K562 (cell line): ENCODE measurements around the gene MCEMP1. TPM values are rescaled to one million over a fixed set of nuclear protein-coding genes. Genes with fewer than 3 reads are reported as not detected.

ENCODE experiments used
- COPS2 ChIP-seq: fragments of 450-650 bp; conservative IDR thresholded peaks from 2 replicates; pipeline ENCODE4 v1.6.1; 2016; ENCODE audit warnings: mild to moderate bottlenecking, moderate library complexity
- E4F1 ChIP-seq: fragments of 250-450 bp; sonication (Bioruptor Pico); IDR thresholded peaks from 2 replicates; pipeline ENCODE4 v1.5.0; 2021; ENCODE audit warnings: mild to moderate bottlenecking, borderline replicate concordance
- FOXP1 ChIP-seq: sonication (generic); formaldehyde crosslinking; IDR thresholded peaks from 2 replicates; pipeline ENCODE4 v1.8.0; 2022; ENCODE audit warnings: mild to moderate bottlenecking, missing genetic modification reagents
- GABPB1 ChIP-seq: sonication (generic); formaldehyde crosslinking; IDR thresholded peaks from 2 replicates; pipeline ENCODE4 v1.8.0; 2022; ENCODE audit warnings: mild to moderate bottlenecking, missing genetic modification reagents
- GTF2F1 ChIP-seq: IDR thresholded peaks from 2 replicates; pipeline ENCODE4 v1.6.1; 2011; ENCODE audit warnings: low read depth, low read length, improper control_type of control experiment
- MEIS2 ChIP-seq: fragments of 450-650 bp; IDR thresholded peaks from 2 replicates; pipeline ENCODE4 v1.6.1; 2014; ENCODE audit warnings: mild to moderate bottlenecking; ENCODE audit not compliant: partially characterized antibody
- MYBL2 ChIP-seq, 2 experiments: fragments of 450-650 bp in 1 of 2; sonication (generic) in 1 of 2; formaldehyde crosslinking in 1 of 2; IDR thresholded peaks; 2 replicates each; pipeline versions ENCODE4 v1.6.1 to v1.8.1; 2017 to 2022; ENCODE audit warnings: borderline replicate concordance in 1 of 2, inconsistent platforms in 1 of 2, low read depth in 1 of 2, mild to moderate bottlenecking in 1 of 2, missing genetic modification reagents in 1 of 2, moderate library complexity in 1 of 2
- PATZ1 ChIP-seq: fragments of 250-450 bp; sonication (Bioruptor Pico); IDR thresholded peaks from 2 replicates; pipeline ENCODE4 v1.5.0; 2020; ENCODE audit warnings: mild to moderate bottlenecking, borderline replicate concordance
- PCBP1 ChIP-seq: fragments of 200-400 bp; formaldehyde crosslinking; IDR thresholded peaks from 2 replicates; pipeline ENCODE4 v1.6.1; 2018; ENCODE audit warnings: mild to moderate bottlenecking, low read depth, low read length; ENCODE audit not compliant: poor library complexity, severe bottlenecking
- POLR2A ChIP-seq: fragments of 450-650 bp; conservative IDR thresholded peaks from 2 replicates; pipeline ENCODE4 v1.6.1; 2016
- POLR2B ChIP-seq: fragments of 450-650 bp; IDR thresholded peaks from 2 replicates; pipeline ENCODE4 v1.6.1; 2018; ENCODE audit warnings: low read depth; ENCODE audit not compliant: partially characterized antibody
- RBM14 ChIP-seq: fragments of 200-400 bp; formaldehyde crosslinking; IDR thresholded peaks from 2 replicates; pipeline ENCODE4 v1.6.1; 2018; ENCODE audit warnings: low read depth, mild to moderate bottlenecking, low read length, moderate library complexity, borderline replicate concordance; ENCODE audit not compliant: insufficient read depth
- WHSC1 ChIP-seq: IDR thresholded peaks from one replicate; pipeline ENCODE4 v1.6.1; 2012; ENCODE audit warnings: low read length, control low read depth, inconsistent platforms
- YY1 ChIP-seq, 3 experiments: IDR thresholded peaks; 2 replicates each; pipeline ENCODE4 v1.6.1; 2011; ENCODE audit warnings: low read length in 2 of 3, mild to moderate bottlenecking in 2 of 3, moderate library complexity in 2 of 3, borderline replicate concordance in 1 of 3, control low read depth in 1 of 3, low read depth in 1 of 3; ENCODE audit not compliant: insufficient read depth in 3 of 3, insufficient replicate concordance in 2 of 3, control insufficient read depth in 1 of 3, insufficient read length in 1 of 3; ENCODE audit errors: extremely low read depth in 1 of 3
- ZBTB34 ChIP-seq: fragments of 250-450 bp; sonication (Bioruptor Pico); IDR thresholded peaks from 2 replicates; pipeline ENCODE4 v1.8.0; 2021; ENCODE audit warnings: mild to moderate bottlenecking, moderate library complexity
- ZBTB7A ChIP-seq: IDR thresholded peaks from 2 replicates; pipeline ENCODE4 v1.6.1; 2011; ENCODE audit warnings: low read depth, mild to moderate bottlenecking, low read length, moderate library complexity, borderline replicate concordance; ENCODE audit not compliant: control insufficient read depth
- ZNF134 ChIP-seq: fragments of 250-450 bp; sonication (Bioruptor Pico); conservative IDR thresholded peaks from 2 replicates; pipeline ENCODE4 v1.4.0; 2020
- ZNF511 ChIP-seq: sonication (generic); formaldehyde crosslinking; IDR thresholded peaks from 2 replicates; pipeline ENCODE4 v1.8.0; 2022; ENCODE audit warnings: mild to moderate bottlenecking, missing genetic modification reagents
- ZNF766 ChIP-seq: fragments of 200-800 bp; sonication (Bioruptor generic); conservative IDR thresholded peaks from 2 replicates; pipeline ENCODE4 v1.6.1; 2016; ENCODE audit warnings: missing genetic modification characterization, missing compliant biosample characterization
- polyA plus RNA-seq, 8 experiments: library from polyadenylated mRNA; depleted of rRNA in 4 of 8; stranded (reverse) in 5 of 8; unstranded in 3 of 8; fragments of >200 nt; fragmentation: Nextera tagmentation in 2 of 8; fragmentation: Illumina TruSeq in 1 of 8; extraction: Ambion mirVana in 2 of 8; extraction: Trizol in 1 of 8; gene quantifications; 2 replicates each; pipeline versions ENCODE4 v1.2.1 to v1.2.3, GENCODE V29; 2011 to 2014; ENCODE audit warnings: inconsistent platforms in 1 of 8, missing spikeins in 1 of 8
- total RNA-seq, 7 experiments: library from RNA; depleted of rRNA in 6 of 7; stranded (reverse); fragments of >200 nt in 6 of 7; fragmentation: Illumina TruSeq in 2 of 7; extraction: Trizol in 2 of 7; gene quantifications; 2 replicates each; pipeline versions ENCODE4 v1.2.1 to v1.2.3, GENCODE V29; 2011 to 2021; ENCODE audit warnings: low replicate concordance in 1 of 7

MCEMP1 gene
- total and polyA plus RNA-seq, 9 of the 15 experiments (the other 6 are each of a cell fraction or from before 2014, with no cell fraction given), result 0.11 to 1.8 (median 0.51) TPM

- TF ChIP-seq PATZ1 (CRISPR knock-in tag), result no peak
- peak; percentile 97 for TF ChIP-seq E4F1 (CRISPR knock-in tag)
- TF ChIP-seq GABPB1, result 0 out of 2 replicates have a peak, but pooled peaks have one; percentile 1
- peak; percentile 47 to 83 (median 73) for TF ChIP-seq YY1 (IDR thresholded peaks at IDR 0.05; ENCODE audit: borderline replicate concordance in 1 of 3, control insufficient read depth in 1 of 3, extremely low read depth in 1 of 3, insufficient read depth in 3 of 3, insufficient read length in 1 of 3, insufficient replicate concordance in 2 of 3, low read depth in 1 of 3, low read length in 2 of 3)
- TF ChIP-seq PCBP1, result peak; percentile 73
- peak; percentile 39; the same call in 1 of the 2 replicates for TF ChIP-seq ZNF511 (CRISPR knock-in tag)
- TF ChIP-seq POLR2B, result peak; percentile 37
- no peak for TF ChIP-seq MYBL2 (IDR thresholded peaks at IDR 0.05; ENCODE audit: low read depth)
- TF ChIP-seq MYBL2 (CRISPR knock-in tag; IDR thresholded peaks at IDR 0.05; ENCODE audit: borderline replicate concordance), result no peak
- no peak for TF ChIP-seq ZNF134 (CRISPR knock-in tag)
- TF ChIP-seq FOXP1 (CRISPR knock-in tag), result peak; percentile 80
- peak; percentile 58; the same call in 1 of the 2 replicates for TF ChIP-seq POLR2A
- no peak for TF ChIP-seq WHSC1
- no peak for TF ChIP-seq RBM14
- TF ChIP-seq ZBTB7A, result peak; percentile 98
- TF ChIP-seq COPS2, result no peak
- no peak for TF ChIP-seq ZNF766
- peak; percentile 80 for TF ChIP-seq MEIS2
- TF ChIP-seq GTF2F1, result no peak
- TF ChIP-seq ZBTB34, result no peak
Measured at GRCh38 chr19:7680606-7681339, 3.9 kb downstream of the MCEMP1 start, which contains the start of gene TRAPPC5 (continued).
